Measurements from ENCODE around the gene MGST3.

- no peak for TF ChIP-seq CTCF (IDR thresholded peaks at IDR 0.05)
- TF ChIP-seq POLR2A (IDR thresholded peaks at IDR 0.05), result no peak
- TF ChIP-seq EP300 (IDR thresholded peaks at IDR 0.05), result no peak
Observed at GRCh38 chr1:165679282-165680036, 48.4 kb downstream of the MGST3 start.

Measured in ovary (tissue), 3 donors.